GM21423 (cell line): ENCODE measurements around the gene PASK.

Experiments used
- ATAC-seq: cut with Tn5 transposase; IDR thresholded peaks from one replicate; pipeline ENCODE4 v1.9.1; 2021; ENCODE audit warnings: mild to moderate bottlenecking, moderate library complexity; ENCODE audit not compliant: unreplicated experiment

PASK gene

DNA sequence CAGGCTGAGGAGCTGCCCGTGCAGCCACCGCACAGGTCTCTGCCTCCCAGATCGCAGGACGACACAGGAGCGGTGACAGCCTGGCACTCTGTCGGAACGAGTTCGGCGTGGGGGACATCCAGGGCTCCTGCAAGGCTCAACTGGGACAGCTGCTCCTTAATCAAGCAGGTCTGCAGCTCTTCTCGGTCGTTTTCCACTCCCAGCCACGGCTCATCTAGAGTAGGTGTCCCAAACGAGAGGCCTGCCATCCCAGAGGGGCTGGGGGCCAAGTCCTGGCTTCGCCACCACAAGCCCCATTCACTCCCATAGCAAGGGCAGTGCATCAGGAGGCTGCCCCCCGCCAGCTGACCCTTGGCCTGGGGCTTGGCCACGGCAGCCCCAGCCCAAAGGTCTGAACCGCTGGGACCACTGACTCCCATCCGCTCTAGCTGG, 22.5 kb downstream of the PASK start:
- ATAC-seq = no peak

DNA sequence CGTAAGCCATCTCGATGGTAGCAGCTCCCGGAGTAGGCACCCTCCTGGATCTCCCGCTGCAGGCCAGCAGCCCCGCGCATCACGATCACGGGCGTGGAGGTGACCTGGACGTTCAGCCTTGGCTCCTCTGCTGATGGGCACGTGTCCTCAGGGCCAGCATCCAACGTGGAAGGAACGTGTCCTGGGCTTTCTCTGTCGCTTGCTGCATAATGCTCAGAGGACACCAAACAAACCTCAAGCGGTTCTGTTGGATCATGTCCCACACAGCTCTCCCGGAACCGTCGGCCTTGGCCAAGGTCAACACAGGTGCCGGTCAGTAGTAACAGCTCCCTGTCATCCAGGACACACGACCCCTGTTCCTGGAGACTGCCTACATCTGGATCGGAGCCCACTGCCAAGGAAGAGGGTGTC, 23.1 kb downstream of the PASK start:
- ATAC-seq = no peak

DNA sequence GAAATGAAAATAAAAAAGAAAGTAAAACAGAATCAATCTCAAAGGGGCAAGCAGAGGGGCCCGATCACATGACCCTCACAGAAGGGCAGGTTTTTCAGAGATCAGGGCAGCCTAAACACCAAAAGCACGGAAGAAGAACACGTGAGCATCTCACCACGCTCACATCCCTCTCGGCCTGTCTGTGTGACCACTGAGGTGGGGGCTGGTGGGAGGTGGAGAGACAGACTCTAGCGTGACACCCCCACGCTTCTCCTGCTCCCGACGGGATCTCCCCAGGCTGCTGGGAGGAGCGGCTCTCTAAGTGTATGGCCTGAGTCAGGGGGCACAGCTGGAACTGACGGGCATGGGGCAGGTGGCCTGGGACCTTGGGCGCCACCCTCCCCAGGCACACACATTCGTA, 23.6 kb downstream of the PASK start:
- ATAC-seq = no peak

DNA sequence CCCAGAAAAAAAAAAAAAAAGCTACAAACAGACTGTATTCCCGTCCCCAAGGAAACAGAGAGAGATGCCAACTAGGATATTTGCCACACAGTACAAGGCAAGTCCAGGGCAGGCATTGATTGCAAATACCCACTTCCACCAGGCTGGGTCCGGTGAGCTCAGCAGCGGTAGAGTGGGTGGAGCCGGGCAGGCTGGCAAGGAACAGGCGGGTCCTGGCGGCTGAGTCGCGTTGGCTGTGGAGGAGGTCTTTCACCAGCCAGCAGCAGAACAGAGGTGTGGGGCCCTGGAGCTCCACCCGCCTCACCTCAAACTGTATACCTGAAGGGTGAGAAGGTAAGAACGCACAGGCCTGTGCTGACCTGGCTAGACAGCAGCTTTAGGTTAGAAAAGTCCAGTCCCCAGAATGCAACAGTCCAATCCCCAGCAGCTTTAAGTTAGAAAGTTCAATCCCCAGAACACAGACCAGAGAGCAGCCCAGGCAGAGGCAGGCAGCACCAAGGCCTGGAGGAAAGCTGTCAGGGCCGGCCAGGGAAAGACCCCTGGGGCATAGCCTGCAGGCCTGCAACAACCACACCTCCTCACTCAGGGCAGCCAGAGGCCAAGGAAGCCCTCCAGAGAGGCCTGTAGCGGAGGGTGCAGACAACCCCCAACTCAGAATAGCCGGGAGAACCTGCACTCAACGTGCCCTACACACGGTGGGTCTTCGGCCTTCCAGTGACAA, 25.3 kb downstream of the PASK start:
- no peak for ATAC-seq

DNA sequence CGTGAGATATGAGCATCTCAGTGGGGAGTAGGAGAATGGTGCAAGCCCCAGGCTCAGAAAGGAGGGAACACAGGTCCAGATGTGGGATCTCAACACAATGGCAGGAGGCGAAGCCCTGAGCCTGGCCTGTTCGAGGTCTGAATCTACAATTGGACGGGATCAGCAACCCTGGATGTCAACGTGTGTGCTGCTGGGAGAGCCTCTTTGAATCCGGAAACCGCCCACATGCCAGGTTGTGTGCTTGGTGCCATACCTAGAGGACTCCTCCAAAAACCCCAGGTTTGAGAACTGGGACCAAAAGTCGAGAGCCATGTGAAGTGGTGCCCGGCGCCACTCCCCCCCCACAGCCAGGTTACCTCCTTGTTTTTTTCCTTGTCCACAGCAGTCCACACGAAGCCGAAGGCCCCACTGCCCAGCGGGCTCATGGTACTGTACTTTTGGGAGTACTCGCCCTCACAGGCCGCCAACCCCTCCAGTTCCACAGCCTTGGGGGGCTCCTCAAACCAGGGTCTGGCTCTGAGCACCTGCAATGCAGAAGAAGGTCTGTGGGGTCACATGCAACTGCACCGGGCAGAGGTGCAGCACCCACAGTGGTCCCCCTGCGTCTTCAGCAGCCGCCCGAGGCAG, 26.8 kb downstream of the PASK start:
- no peak for ATAC-seq

DNA sequence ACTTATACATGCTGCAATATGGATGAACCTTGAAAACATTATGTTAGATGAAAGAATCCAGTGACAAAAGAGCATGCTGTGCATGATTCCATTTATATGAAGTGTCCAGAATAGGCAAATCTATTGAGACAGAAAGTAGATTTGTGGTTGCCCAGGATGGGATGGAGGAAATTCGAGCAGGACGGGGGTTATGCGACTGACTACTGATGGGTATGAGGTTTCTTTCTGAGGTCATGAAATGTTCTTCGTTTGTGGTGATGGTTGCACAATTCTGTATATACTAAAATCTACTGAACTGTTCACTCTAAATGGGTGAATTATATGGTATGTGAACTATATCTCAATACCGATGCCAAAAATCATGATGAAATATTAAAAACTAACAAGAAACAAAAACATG, 28.3 kb downstream of the PASK start:
- ATAC-seq = no peak

DNA sequence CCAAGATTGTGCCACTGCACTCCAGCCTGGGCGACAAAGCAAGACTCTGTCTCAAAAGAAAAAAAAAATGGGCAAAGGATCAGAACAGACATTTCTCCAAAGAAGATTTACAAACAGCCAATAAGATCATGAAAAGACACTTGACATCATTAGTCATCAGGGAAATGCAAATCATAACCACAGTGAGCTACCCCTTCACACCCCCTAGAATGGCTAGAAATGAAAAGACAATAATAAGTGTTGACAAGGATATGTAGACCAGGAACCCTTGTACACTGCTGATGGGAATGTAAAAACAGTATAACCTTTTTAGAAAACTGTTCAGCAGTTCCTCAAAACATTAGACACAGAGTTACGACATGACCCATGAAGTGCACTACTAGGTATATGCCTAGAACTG, 28.8 kb downstream of the PASK start:
- no peak for ATAC-seq

DNA sequence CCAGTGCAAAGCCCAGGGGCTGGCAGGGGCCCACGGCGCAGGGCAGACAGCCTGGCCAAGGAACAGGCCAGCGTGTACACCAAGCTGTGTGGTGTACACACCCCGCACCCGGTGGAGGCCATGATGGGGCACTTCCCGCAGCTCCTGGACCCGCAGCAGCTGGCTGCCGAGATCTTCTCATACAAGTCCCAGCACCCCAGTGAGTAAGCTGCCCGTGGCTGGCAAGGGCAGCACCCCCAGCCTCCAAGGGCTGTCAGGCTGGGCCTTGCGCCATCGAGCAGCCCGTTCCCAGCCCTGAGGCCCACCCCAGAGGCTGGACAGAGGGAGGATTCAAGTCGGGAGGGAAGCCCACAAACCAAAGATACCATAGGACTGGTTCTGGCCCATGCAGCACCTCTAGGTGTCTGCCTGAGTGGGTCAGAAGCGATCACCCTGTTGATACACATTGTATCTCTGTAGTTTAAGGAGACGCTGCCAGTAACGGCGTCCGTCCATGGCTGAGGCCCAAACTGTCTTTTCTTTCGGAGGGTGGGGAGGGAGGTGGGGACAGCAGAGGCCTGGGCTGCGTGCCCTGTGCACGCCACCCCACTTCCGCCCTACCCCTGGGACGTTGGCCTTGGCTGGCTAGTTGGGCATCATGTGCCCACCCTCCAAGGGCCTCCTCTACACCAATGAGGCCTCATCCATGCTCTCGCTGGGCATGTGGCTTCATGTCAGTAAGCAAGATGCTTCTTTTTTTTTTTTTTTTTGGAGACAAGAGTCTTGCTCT, 30.4 kb downstream of the PASK start:
- no peak for ATAC-seq

DNA sequence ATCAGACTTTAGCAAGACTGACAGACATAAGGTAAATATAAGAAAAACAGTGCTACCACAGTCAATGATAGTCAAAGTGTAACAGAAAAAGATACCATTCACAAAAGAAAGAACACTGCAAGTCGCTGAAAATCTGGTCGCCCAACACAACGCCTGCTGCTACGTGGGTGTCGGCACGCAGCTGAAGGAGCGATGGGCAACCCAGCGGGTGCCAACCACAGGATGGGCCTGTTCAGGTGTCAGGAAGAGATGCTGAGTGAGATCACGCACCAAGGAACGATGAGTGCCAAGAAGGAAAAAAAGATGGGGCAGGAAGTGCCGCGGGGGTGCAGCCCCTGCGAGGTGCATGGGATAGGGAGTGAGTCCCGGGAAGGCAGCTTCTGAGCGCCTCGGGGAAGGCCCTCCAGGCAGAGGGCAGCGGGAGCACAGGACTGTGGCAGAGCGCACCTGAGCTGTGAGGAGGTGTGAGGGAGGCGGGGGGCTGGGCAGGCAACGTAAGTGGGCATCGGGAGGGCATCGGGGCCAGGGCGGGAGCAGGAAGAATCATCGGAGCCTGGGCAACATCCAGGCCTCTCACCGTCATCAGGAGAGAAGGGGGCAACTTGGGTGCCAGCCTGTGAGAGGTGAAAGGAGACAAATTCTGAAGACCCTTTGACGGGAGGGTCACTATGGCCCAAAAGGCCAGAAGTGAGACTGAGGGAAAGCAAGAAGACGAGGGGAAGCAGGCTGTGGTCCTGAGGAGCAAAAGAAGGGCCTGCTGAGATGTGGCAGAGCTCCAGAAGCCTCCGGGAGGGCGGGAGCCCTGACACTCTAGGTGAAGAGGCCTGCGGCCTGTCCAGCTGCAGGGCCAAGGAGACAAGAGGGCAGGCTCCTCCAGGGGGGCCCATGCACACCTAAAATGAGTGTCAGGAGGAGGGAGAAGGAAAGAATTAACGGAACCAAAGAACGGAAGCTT, 32.4 kb downstream of the PASK start:
- no peak for ATAC-seq

DNA sequence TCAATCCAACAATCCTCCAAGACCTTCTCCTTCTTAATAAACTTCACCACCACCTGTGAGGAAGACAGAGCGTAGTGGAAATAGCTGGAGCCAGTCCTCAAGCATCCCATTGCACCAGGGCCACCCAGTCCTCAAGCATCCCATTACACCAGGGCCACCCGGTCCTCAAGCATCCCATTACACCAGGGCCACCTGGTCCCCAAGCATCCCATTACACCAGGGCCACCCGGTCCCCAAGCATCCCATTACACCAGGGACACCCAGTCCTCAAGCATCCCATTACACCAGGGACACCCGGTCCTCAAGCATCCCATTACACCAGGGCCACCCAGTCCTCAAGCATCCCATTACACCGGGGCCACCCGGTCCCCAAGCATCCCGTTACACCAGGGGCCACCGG, 33.9 kb downstream of the PASK start:
- no peak for ATAC-seq

DNA sequence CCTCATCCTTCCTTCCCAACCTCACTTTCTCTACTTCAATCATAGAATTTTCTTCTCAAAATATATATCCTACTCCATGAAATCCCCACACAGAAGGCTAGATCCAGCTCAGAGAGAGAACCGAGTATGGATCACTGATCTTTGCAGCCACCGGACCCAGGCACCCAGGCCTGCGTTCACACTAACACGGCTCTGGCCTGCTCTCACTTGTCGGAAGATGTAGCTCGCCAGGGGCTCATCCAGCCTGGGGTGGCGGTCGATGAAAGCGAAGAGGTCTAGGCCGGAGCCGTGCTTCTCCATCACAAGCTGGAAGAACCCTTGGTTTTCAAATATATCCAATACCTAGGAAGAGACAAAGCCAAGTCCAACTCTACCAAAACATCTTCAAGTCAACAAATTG, 34.4 kb downstream of the PASK start:
- ATAC-seq = no peak

DNA sequence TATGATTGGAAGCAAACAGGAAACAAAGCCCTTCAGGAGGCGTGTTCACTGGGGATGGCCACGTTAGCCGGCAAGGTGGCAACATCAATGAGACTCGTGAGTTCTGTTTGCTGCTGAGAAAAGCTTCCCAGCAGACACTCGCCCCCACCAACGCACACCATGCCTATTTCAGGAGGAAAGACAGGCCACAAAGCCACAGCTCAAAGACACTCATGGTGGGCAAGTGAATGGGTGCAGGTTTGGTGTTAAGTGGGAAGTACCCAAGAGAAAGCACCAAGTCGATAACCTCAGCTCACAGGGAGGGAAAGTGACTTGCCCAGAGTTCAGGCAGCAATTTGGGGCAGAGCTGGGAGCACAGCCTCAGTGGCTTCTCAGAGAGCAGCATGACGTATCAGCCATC, 36.7 kb downstream of the PASK start:
- no peak for ATAC-seq

DNA sequence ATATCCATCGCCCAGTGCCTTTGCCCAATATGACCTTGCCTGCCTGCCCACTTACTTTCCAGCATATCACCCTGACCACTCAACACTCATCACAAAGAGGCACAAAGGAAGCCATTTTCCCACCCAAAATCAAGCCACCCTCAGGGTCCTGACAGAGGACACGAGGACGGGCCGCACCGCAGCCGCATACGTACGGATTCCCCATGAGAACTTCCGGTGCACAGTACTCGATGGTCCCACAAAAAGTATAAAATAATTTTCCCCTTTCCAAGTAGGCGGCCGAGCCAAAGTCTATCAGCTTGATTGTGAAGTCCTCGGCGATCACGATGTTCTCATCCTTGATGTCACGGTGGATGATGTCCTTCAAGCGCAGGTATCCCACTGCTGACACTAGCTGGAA, 37.2 kb downstream of the PASK start:
- ATAC-seq = no peak

DNA sequence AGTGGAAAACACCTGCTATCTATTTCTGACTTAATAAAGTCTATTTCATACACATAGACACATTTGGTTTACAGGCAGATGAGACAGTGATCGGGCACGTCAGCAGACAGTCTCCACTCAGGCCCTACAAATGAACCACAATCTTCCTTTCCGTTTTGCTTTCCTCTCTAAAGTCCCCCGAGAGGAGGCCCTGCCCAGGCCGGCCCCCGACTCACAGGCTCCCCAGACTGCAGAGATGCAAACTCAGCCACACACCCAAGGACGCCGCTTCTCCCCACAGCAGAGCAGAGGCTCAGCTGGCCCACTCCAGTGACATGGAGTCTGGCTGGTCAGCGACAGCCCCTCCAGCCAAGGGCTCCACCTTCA, 37.8 kb downstream of the PASK start:
- no peak for ATAC-seq

DNA sequence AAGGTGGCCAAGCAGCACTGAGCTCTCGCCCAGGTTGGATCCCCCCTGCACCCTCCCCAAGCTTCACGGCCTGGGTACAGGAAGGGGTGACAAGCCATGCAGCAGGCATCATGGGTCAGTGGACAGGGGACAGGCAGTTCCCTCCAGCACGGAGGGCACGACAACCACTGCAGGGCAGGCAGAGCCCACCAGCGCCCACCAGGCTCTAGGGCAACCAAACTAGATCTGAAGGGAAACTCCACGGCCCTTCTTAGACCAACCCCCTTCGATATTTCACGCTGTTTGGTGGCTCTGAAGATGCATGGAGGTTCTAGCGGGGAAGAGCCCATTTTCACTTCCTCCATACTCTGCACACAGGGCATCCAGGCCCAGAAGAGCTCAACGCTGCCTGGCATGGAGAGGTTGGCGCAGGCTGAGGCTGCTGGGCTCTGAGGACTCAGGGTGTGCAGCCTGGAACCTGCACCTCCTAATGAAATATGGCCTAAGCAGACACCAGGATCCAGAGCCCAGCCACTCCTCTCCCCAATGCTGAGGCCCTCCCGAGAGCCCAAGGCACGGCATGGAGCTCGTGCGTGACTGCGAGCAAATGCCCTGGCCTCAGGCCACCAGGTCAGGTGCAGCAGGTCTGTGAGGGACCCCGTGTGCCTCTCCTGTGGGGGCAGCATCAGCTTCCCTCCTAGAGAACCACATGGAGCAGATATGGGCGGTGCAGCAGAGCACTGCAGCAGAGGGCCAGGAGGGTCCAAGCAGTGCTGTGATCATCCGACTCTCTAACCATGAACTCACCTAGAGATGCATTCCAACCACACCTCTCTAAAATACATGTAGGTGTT, 38.4 kb downstream of the PASK start:
- no peak for ATAC-seq

DNA sequence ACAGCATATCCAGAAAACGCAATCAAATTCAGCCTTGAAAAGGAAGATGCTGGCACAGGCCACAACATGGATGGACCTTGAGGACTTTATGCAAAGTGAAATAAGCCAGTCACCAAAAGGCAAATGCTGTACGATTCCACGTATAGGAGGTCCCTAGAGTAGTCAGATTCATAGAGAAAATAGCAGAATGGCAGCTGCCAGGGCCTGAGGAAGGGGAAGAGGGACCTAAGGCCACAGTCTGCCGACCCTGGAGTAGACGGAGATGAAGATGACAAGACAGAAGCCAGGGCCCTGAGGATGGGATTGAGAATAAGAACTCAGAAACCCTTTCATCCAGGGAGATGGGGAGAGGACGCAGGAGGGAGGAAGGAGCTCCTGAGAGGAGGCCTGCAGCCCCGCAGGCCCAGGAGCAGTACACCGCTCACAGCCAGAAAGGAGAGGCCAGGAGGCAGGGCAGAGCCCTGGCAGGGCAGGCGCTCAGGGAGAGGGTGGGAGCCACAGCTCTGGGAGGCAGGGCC, 39.1 kb downstream of the PASK start:
- ATAC-seq = no peak

DNA sequence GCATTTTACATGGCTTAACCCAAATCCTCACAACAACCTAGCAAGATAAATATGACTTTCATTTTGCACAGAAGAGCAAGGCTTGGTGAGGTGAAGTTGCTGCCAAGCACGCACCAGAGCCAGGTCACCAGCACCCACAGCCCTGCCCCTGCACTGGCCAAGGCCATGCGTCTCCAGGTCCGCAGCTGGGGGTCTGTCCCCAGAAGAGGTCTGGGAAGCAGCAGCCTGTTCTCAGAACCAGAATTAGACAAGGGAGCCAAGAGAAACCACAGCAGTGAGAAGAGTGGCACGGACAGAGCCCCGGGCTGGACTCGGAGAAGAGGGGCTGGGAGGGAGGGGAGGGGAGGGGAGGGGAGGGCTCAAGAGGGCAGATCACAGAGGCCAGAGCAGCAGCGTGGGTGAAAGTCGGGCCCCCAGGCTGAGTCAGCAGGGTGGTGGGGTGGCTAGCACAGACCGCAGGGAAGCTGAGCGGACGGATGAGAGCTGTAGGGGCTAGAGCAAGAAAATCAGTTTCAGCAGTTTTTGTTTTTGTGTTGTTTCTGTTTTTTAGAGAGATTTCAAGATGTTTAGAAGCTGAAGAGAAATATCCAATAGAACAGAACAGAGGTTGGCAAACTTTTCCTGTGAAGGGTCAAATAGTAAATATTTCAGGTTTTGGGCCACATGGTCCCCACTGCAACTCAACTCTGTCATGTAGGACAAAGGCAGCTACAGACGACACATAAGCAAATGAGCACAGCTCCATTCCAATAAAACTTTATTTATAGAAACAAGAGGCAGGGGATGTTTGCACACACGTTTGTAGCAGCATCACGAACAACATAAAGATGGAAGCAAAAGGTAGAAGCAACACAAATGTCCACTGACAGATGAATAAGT, 39.8 kb downstream of the PASK start:
- no peak for ATAC-seq

DNA sequence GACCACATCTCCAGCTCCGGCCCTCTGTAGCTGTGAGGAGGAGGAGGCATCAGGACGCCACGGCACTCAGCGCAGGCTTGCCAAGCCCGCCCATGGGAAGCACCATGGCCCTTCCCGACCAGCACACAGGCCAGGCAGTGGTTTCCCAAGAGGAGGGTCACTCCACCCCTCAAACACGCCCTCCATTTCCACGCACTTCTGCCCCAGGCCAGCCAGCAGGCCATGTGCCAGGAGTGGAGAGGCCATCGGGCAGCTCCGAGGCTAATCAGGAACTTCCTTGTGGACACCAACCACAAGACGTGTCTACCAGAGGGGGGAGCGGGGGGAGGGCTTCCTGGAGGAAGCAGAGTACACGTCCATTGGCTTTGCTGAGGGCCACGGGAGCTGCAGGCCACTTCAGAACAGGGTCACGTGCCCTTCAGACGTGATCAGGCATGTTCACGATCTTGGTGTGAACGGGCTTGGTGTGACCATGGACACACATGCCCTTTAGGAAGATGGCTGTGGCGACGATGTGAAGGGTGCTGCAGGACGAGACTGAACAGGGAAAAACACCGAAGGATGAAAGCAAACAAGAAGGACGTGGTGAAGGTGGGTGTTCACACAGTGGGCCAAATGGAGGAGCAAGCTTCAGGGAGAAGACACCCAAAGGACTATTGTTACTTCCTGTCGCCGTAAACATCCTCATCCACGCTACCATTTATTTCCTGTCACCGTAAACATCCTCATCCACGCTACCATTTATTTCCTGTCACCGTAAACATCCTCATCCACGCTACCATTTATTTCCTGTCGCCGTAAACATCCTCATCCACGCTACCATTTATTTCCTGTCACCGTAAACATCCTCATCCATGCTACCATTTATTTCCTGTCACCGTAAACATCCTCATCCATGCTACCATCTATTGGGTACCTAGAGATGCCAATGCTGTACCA, 40.7 kb downstream of the PASK start:
- no peak for ATAC-seq
